H1 (cell line): ENCODE data around the gene ASTN2. TPM values are rescaled to one million over a fixed set of nuclear protein-coding genes. Genes with fewer than 3 reads are reported as not detected.
A peak's percentile ranks its signal among the peaks of the same experiment; 100 is the strongest.

ENCODE experiments used
- CTCF ChIA-PET: fragments of 300-600 bp; sonication (Branson Sonifier 250); formaldehyde crosslinking; loops from one replicate; lab custom pipeline; 2021; ENCODE audit not compliant: partially characterized antibody; lab: Charles Lee
- POLR2A ChIA-PET: fragments of 300-600 bp; sonication (Branson Sonifier 250); formaldehyde crosslinking; loops from one replicate; lab custom pipeline; 2021; ENCODE audit warnings: inconsistent platforms; ENCODE audit not compliant: partially characterized antibody; lab: Charles Lee
- DNase-seq, 2 experiments: peaks; one replicate each; pipeline versions ENCODE4 v3.0.0 to v3.0.0-alpha.2; 2010 to 2022; ENCODE audit warnings: low spot score in 2 of 2, low read depth in 1 of 2, mixed read lengths in 1 of 2
- FAIRE-seq: peaks from 2 replicates; lab custom pipeline; 2011; peaks lifted over from hg19 to GRCh38; lab: Jason Lieb, UNC
- H2AFZ ChIP-seq: 2 replicates; pipeline ENCODE4 v1.8.1; 2012; ENCODE audit warnings: low read length, inconsistent platforms
- H2AK5ac ChIP-seq: 2 replicates; pipeline ENCODE4 v1.6.1; 2013; ENCODE audit warnings: low read depth, low read length
- H2BK120ac ChIP-seq: replicated peaks from 2 replicates; pipeline ENCODE3; 2013; ENCODE audit warnings: low read depth, low read length, inconsistent platforms
- H2BK12ac ChIP-seq: 2 replicates; pipeline ENCODE4 v1.6.1; 2013; ENCODE audit warnings: low read depth, low read length
- H2BK15ac ChIP-seq: 2 replicates; pipeline ENCODE4 v1.6.1; 2013; ENCODE audit warnings: low read length
- H2BK20ac ChIP-seq: 2 replicates; pipeline ENCODE4 v1.6.1; 2013; ENCODE audit warnings: low read length
- H2BK5ac ChIP-seq: 2 replicates; pipeline ENCODE4 v1.6.1; 2013; ENCODE audit warnings: low read depth, low read length
- H3K14ac ChIP-seq: 2 replicates; pipeline ENCODE4 v1.6.1; 2013; ENCODE audit warnings: inconsistent platforms; ENCODE audit not compliant: insufficient read length
- H3K18ac ChIP-seq: 2 replicates; pipeline ENCODE4 v1.6.1; 2013; ENCODE audit warnings: low read length; ENCODE audit errors: extremely low read depth
- H3K23ac ChIP-seq: 2 replicates; pipeline ENCODE4 v1.6.1; 2013; ENCODE audit warnings: inconsistent platforms; ENCODE audit not compliant: insufficient read length
- H3K23me2 ChIP-seq: 2 replicates; pipeline ENCODE4 v1.6.1; 2013; ENCODE audit warnings: low read depth, low read length
- H3K27ac ChIP-seq: 2 replicates; pipeline ENCODE4 v1.6.1; 2011; ENCODE audit warnings: low read depth, low read length, inconsistent platforms
- H3K27me3 ChIP-seq, 4 experiments: replicated peaks in 1 of 4; 1 replicate in 1 of 4; 2 replicates in 3 of 4; pipeline versions ENCODE4 v1.6.1 to v1.8.1; 2011 to 2013; ENCODE audit warnings: low read length in 3 of 4, mild to moderate bottlenecking in 3 of 4, inconsistent platforms in 2 of 4, mixed read lengths in 2 of 4, moderate library complexity in 1 of 4; ENCODE audit not compliant: control insufficient read depth in 3 of 4, insufficient read depth in 3 of 4; ENCODE audit errors: extremely low read depth in 1 of 4
- H3K36me3 ChIP-seq, 4 experiments: 2 replicates each; pipeline versions ENCODE4 v1.6.1 to v1.8.1; 2011 to 2013; ENCODE audit warnings: mild to moderate bottlenecking in 4 of 4, low read length in 3 of 4, moderate library complexity in 2 of 4, control low read depth in 1 of 4, inconsistent platforms in 1 of 4; ENCODE audit not compliant: insufficient read depth in 4 of 4, control insufficient read depth in 2 of 4
- H3K4ac ChIP-seq: replicated peaks from 2 replicates; pipeline ENCODE3; 2013; ENCODE audit warnings: low read length, low read depth, mixed read lengths, inconsistent platforms; ENCODE audit not compliant: insufficient read length
- H3K4me1 ChIP-seq, 4 experiments: replicated peaks in 1 of 4; 1 replicate in 1 of 4; 2 replicates in 3 of 4; pipeline versions ENCODE4 v1.6.1 to v1.8.1; 2011 to 2013; ENCODE audit warnings: low read length in 3 of 4, inconsistent platforms in 2 of 4, mixed read lengths in 1 of 4; ENCODE audit not compliant: insufficient read depth in 4 of 4, control insufficient read depth in 3 of 4
- H3K4me2 ChIP-seq, 2 experiments: 2 replicates each; pipeline versions ENCODE4 v1.6.1 to v1.8.1; 2011 to 2013; ENCODE audit warnings: low read depth in 2 of 2, low read length in 2 of 2, control low read depth in 1 of 2, inconsistent platforms in 1 of 2, mild to moderate bottlenecking in 1 of 2; ENCODE audit not compliant: insufficient read depth in 1 of 2
- H3K4me3 ChIP-seq, 4 experiments: fragments of 200-600, 300-600 bp in 1 of 4; sonication (generic), shearing (Covaris generic), sonication (Bioruptor Twin) in 1 of 4; 2 replicates each; pipeline versions ENCODE4 v1.5.1 to v1.8.1; 2011 to 2016; ENCODE audit warnings: low read length in 4 of 4, low read depth in 3 of 4, control low read depth in 2 of 4, inconsistent platforms in 2 of 4, mild to moderate bottlenecking in 2 of 4, mixed read lengths in 1 of 4, moderate library complexity in 1 of 4; ENCODE audit not compliant: insufficient read depth in 2 of 4; ENCODE audit errors: extremely low read depth in 1 of 4
- H3K56ac ChIP-seq: replicated peaks from 2 replicates; pipeline ENCODE3; 2013; ENCODE audit warnings: low read depth, mild to moderate bottlenecking, mixed read lengths, low read length, inconsistent platforms; ENCODE audit not compliant: insufficient read length
- H3K79me1 ChIP-seq: 2 replicates; pipeline ENCODE4 v1.6.1; 2013; ENCODE audit warnings: low read depth, low read length, control low read depth
- H3K79me2 ChIP-seq, 2 experiments: 2 replicates each; pipeline versions ENCODE4 v1.6.1 to v1.8.1; 2012 to 2013; ENCODE audit warnings: low read length in 2 of 2, mild to moderate bottlenecking in 2 of 2, inconsistent platforms in 1 of 2; ENCODE audit not compliant: insufficient read depth in 2 of 2, control insufficient read depth in 1 of 2
- H3K9ac ChIP-seq, 4 experiments: replicated peaks in 1 of 4; 1 replicate in 1 of 4; 2 replicates in 3 of 4; pipeline versions ENCODE4 v1.6.1 to v1.8.1; 2011 to 2013; ENCODE audit warnings: low read depth in 3 of 4, low read length in 3 of 4, control low read depth in 2 of 4, mild to moderate bottlenecking in 2 of 4, moderate library complexity in 2 of 4, inconsistent platforms in 1 of 4; ENCODE audit errors: extremely low read depth in 1 of 4
- H3K9me3 ChIP-seq, 2 experiments: 2 replicates each; pipeline versions ENCODE4 v1.6.1 to v1.8.1; 2012 to 2013; ENCODE audit warnings: mild to moderate bottlenecking in 2 of 2, moderate library complexity in 2 of 2, control low read depth in 1 of 2, inconsistent platforms in 1 of 2, low read depth in 1 of 2, low read length in 1 of 2, mixed read lengths in 1 of 2; ENCODE audit not compliant: insufficient read depth in 2 of 2
- H4K20me1 ChIP-seq, 2 experiments: replicated peaks in 1 of 2; 2 replicates each; pipeline versions ENCODE3 to v1.8.1; 2011 to 2013; ENCODE audit warnings: inconsistent platforms in 2 of 2, low read length in 2 of 2, mild to moderate bottlenecking in 1 of 2; ENCODE audit not compliant: insufficient read depth in 2 of 2, control insufficient read depth in 1 of 2
- H4K5ac ChIP-seq: 2 replicates; pipeline ENCODE4 v1.6.1; 2013; ENCODE audit warnings: low read length, low read depth, mixed read lengths, inconsistent platforms; ENCODE audit not compliant: insufficient read length
- H4K8ac ChIP-seq: 2 replicates; pipeline ENCODE4 v1.8.0; 2013; ENCODE audit warnings: mild to moderate bottlenecking, moderate library complexity, low read length, inconsistent platforms; ENCODE audit not compliant: insufficient read depth; ENCODE audit errors: extremely low read depth
- H4K91ac ChIP-seq: replicated peaks from 2 replicates; pipeline ENCODE3; 2013; ENCODE audit warnings: low read length, mixed read lengths, inconsistent platforms; ENCODE audit not compliant: insufficient read length
- BACH1 ChIP-seq: IDR thresholded peaks from 2 replicates; pipeline ENCODE4 v1.6.1; 2012; ENCODE audit warnings: low read length, improper control_type of control experiment
- CBX8 ChIP-seq: fragments of 300-800, 300-1000 bp; sonication (generic); IDR thresholded peaks from 2 replicates; pipeline ENCODE4 v1.7.1; 2016; ENCODE audit warnings: low read depth, low read length, borderline replicate concordance
- CEBPB ChIP-seq: IDR thresholded peaks from 2 replicates; pipeline ENCODE4 v1.6.1; 2012; ENCODE audit warnings: low read depth, low read length
- KDM5A ChIP-seq: fragments of 200-600 bp; IDR thresholded peaks from 2 replicates; pipeline ENCODE4 v1.7.1; 2012; ENCODE audit warnings: mild to moderate bottlenecking, low read length, inconsistent platforms, mixed read lengths
- POU5F1 ChIP-seq: IDR thresholded peaks from 2 replicates; pipeline ENCODE4 v1.6.1; 2011; ENCODE audit warnings: low read depth, mild to moderate bottlenecking, low read length, moderate library complexity
- SRF ChIP-seq: IDR thresholded peaks from 2 replicates; pipeline ENCODE4 v1.6.1; 2011; ENCODE audit warnings: mild to moderate bottlenecking, low read depth, low read length, moderate library complexity
- TCF12 ChIP-seq: IDR thresholded peaks from 2 replicates; pipeline ENCODE4 v1.6.1; 2011; ENCODE audit warnings: low read depth, mild to moderate bottlenecking, low read length
- YY1 ChIP-seq: IDR thresholded peaks from 2 replicates; pipeline ENCODE4 v1.6.1; 2011; ENCODE audit warnings: low read depth, mild to moderate bottlenecking, low read length
- WGBS, 2 experiments: shearing (Covaris generic) in 1 of 2; methylation state at CpG; one replicate each; pipeline versions ENCODE4 v1.1.6 to v1.1.7; 2013 to 2015; ENCODE audit warnings: low lambda C conversion rate in 2 of 2, mixed read lengths in 2 of 2, inconsistent platforms in 1 of 2, low coverage in 1 of 2, missing lambda C conversion rate in 1 of 2; ENCODE audit not compliant: insufficient replicate concordance in 2 of 2, insufficient coverage in 1 of 2, insufficient read length in 1 of 2; ENCODE audit errors: extremely low coverage in 1 of 2, missing lambda C conversion rate in 1 of 2; 5-methylcytosine and 5-hydroxymethylcytosine counted together
- polyA plus RNA-seq, 7 experiments: library from polyadenylated mRNA; depleted of rRNA in 3 of 7; stranded (reverse) in 5 of 7; unstranded in 2 of 7; fragments of >200 nt in 5 of 7; fragments of 200-250 nt in 2 of 7; gene quantifications; 1 replicate in 5 of 7; 2 replicates in 1 of 7; 4 replicates in 1 of 7; pipeline versions ENCODE4 v1.2.1 to v1.2.3, GENCODE V29; 2011 to 2013; ENCODE audit warnings: missing spikeins in 2 of 7, mixed read lengths in 2 of 7
- total RNA-seq: library from RNA; stranded (reverse); fragmentation: NEBNext Ultra II Directional; extraction: Animal tissue kit (Norgen Biotek cat#: 25700); gene quantifications from 2 replicates; pipeline ENCODE4 v1.2.1, GENCODE V29; 2021
- TF ChIP-seq, protein P1 (sequence below): IDR thresholded peaks from 2 replicates; pipeline ENCODE4 v1.6.1; 2011; ENCODE audit warnings: low read depth, mild to moderate bottlenecking, low read length; ENCODE audit not compliant: insufficient read depth

Gene ASTN2
- total and polyA plus RNA-seq, 2 of the 8 experiments (the other 6 are each of a cell fraction or from before 2014, with no cell fraction given): 8.2 to 13.7 TPM

DNA sequence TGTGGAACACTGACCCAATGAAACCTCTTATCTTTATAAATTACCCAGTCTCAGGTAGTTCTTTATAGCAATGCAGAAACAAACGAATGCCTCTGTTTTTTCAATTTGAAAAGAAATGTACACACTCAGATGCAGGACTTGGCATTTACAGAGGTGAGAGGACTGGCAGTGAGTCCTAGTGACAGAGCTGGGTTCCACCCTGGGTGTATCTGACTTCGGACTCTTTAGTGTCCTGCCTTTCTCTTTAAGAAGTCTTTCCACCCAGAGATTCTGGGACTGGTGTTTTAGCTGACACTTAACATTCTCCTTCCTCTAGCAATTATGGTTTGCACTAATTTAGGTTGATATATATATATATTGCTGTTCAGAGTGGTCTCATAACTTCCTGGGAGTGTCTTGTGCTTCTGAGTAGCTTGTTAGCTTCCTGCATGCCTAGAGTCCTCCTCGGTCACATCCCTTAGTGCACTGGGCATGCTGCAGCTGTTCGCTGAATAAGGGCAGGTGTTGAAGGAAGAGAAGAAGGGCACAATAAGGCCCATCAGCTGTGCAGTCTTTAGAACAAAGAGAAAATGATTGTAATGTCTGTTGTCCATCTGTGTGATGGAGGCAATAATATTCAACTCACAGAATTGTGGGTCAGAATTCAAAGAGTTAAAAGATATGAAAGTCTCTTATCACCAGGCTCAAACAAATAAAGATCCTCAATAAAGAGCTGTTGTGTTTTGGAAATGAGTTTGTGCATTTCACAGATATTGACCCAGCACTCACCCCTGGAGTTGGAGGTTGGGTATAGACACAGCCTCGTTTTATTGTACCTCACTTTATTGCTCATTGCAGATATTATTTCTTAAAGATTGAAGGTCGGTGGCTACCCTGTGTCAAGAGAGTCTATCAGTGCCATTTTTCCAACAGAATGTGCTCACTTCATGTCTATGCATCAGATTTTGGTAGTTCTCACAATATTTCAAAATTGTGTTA, 540.6 kb downstream of the ASTN2 start:
- Histone ChIP-seq H4K8ac (no peak overlapping the region), H2BK15ac (no peak overlapping the region), H4K5ac (no peak overlapping the region), H3K9ac (no peak overlapping the region), H2AFZ (no peak overlapping the region), H3K4ac (no peak overlapping the region), H2BK5ac (no peak overlapping the region), H4K20me1 (no peaks in the 10 kb centered on the region), H3K56ac (no peak overlapping the region), H2BK20ac (no peak overlapping the region), H3K79me1 (no peaks in the 10 kb centered on the region), H3K27ac (no peak overlapping the region), H3K9me3 (no peaks in the 10 kb centered on the region; a peak in 1 of 4 replicates), H3K4me3 (no peak overlapping the region), H2AK5ac (no peak overlapping the region), H2BK120ac (no peak overlapping the region), H3K36me3 (peaks cover 0 to 3% (median 0%) of the 10 kb centered on the region in 4 experiments; a peak in 1 of 8 replicates), H3K79me2 (no peaks in the 10 kb centered on the region)
- WGBS, 2 experiments: 74% methylated on average over 6 of the region's 6 CpGs; no CpG with 5 or more reads in 1 of the 2 experiments
- CTCF ChIA-PET: interaction anchor here (1.0 to 3.7 kb wide), 2 partner anchors 13 to 36 kb away, joined by 3 to 36 read pairs; no protein-coding TSS in a partner anchor
- no peak for FAIRE-seq
- POLR2A ChIA-PET: no interaction called here
- no peak for TF ChIP-seq YY1
- TF ChIP-seq CBX8: no peak
- no peak for TF ChIP-seq TCF12
- no peak for TF ChIP-seq SRF
- no peak for TF ChIP-seq BACH1
- no peak for TF ChIP-seq CEBPB
- TF ChIP-seq, protein P1, sequence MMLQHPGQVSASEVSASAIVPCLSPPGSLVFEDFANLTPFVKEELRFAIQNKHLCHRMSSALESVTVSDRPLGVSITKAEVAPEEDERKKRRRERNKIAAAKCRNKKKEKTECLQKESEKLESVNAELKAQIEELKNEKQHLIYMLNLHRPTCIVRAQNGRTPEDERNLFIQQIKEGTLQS: no peak
- TF ChIP-seq POU5F1: no peak
- TF ChIP-seq KDM5A: no peak
- TF ChIP-seq, all 59 proteins: peak for 0
- no peak overlapping the region for H3K18ac ChIP-seq
- no peaks in the 10 kb centered on the region for H3K27me3 ChIP-seq
- no peak overlapping the region for H4K91ac ChIP-seq
- peaks cover 0 to 6% (median 1%) of the 10 kb centered on the region in 4 experiments; a peak in 3 of 7 replicates for H3K4me1 ChIP-seq
- no peaks in the 10 kb centered on the region for H3K23me2 ChIP-seq
- no peak overlapping the region for H3K4me2 ChIP-seq
- no peak for DNase-seq
- 0 out of 2 replicates have a peak overlapping the region, but pooled peaks have one; percentile 33 for H2BK12ac ChIP-seq
- no peak overlapping the region for H3K23ac ChIP-seq
- no peak overlapping the region for H3K14ac ChIP-seq
